A549 (cell line): ENCODE data around the gene FAM217B.
"Not testable (repeated sequence)": the region's sequence is repeated elsewhere in the genome, so short reads cannot be mapped to it uniquely, and the experiment has no call there.

Experiments
- CTCF ChIP-seq: fragments of >200 bp; sonication (Bioruptor Twin); formaldehyde crosslinking; IDR thresholded peaks from 3 replicates; pipeline ENCODE4 v1.5.1; 2016
- EP300 ChIP-seq, 2 experiments: fragments of >200 bp; sonication (Bioruptor Twin); formaldehyde crosslinking; IDR thresholded peaks; 2 replicates in 1 of 2; 3 replicates in 1 of 2; pipeline ENCODE4 v1.6.1; 2016 to 2017
- ESRRA ChIP-seq: fragments of 150-350 bp; IDR thresholded peaks from 2 replicates; pipeline ENCODE4 v1.6.1; 2014; ENCODE audit warnings: mild to moderate bottlenecking, low read length, borderline replicate concordance
- MAFK ChIP-seq: fragments of 450-650 bp; IDR thresholded peaks from 2 replicates; pipeline ENCODE4 v1.6.1; 2014; ENCODE audit not compliant: partially characterized antibody
- MAX ChIP-seq: IDR thresholded peaks from 2 replicates; pipeline ENCODE4 v1.6.1; 2012
- NPAS2 ChIP-seq: fragments of 250-450 bp; sonication (Bioruptor Pico); IDR thresholded peaks from 2 replicates; pipeline ENCODE4 v1.8.0; 2022; ENCODE audit warnings: mild to moderate bottlenecking, moderate library complexity, borderline replicate concordance
- PHF8 ChIP-seq: fragments of 200-600 bp; sonication (generic); IDR thresholded peaks from 2 replicates; pipeline ENCODE4 v1.6.1; 2016; ENCODE audit warnings: low read depth, mild to moderate bottlenecking, antibody characterized with exemption, moderate library complexity, borderline replicate concordance
- POLR2A ChIP-seq: IDR thresholded peaks from 2 replicates; pipeline ENCODE4 v1.6.1; 2012; ENCODE audit warnings: mild to moderate bottlenecking, low read length
- RARB ChIP-seq: fragments of 250-450 bp; sonication (Bioruptor Pico); IDR thresholded peaks from 2 replicates; pipeline ENCODE4 v1.8.0; 2021; ENCODE audit warnings: mild to moderate bottlenecking, moderate library complexity
- REST ChIP-seq: fragments of 200-600 bp; sonication (generic); IDR thresholded peaks from 2 replicates; pipeline ENCODE4 v1.6.1; 2016; ENCODE audit warnings: antibody characterized with exemption, mild to moderate bottlenecking, moderate library complexity

- not testable (repeated sequence) for TF ChIP-seq CTCF; RARB (CRISPR knock-in tag); ESRRA; EP300 (IDR thresholded peaks at IDR 0.05); POLR2A; NPAS2; MAX; PHF8; REST; MAFK
These were observed 17.4 kb downstream of the FAM217B start for GRCh38 chr20:59957568-59957967.
